ENCODE data around the gene NPHS2.
"Not testable (repeated sequence)": the region's sequence is repeated elsewhere in the genome, so short reads cannot be mapped to it uniquely, and the experiment has no call there.

DNA sequence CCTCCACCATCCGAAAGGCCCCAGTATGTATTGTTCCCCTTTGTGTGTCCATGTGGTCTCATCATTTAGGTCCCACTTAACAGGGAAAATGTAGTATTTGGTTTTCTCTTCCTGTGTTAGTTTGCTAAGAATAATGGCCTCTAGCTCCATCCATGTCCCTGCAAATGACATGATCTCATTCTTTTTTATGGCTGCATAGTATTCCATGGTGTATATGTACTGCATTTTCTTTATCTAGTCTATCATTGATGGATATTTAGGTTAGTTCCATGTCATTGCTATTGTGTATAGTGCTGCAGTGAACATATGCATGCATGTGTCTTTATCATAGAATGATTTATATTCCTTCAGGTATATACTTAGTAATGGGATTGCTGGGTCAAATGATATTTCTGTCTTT is 57.2 kb downstream of the NPHS2 start:
- TF ChIP-seq, protein P1, sequence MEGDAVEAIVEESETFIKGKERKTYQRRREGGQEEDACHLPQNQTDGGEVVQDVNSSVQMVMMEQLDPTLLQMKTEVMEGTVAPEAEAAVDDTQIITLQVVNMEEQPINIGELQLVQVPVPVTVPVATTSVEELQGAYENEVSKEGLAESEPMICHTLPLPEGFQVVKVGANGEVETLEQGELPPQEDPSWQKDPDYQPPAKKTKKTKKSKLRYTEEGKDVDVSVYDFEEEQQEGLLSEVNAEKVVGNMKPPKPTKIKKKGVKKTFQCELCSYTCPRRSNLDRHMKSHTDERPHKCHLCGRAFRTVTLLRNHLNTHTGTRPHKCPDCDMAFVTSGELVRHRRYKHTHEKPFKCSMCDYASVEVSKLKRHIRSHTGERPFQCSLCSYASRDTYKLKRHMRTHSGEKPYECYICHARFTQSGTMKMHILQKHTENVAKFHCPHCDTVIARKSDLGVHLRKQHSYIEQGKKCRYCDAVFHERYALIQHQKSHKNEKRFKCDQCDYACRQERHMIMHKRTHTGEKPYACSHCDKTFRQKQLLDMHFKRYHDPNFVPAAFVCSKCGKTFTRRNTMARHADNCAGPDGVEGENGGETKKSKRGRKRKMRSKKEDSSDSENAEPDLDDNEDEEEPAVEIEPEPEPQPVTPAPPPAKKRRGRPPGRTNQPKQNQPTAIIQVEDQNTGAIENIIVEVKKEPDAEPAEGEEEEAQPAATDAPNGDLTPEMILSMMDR (IDR thresholded peaks at IDR 0.05) = not testable (repeated sequence)
- TF ChIP-seq POLR2AphosphoS5 (IDR thresholded peaks at IDR 0.05; ENCODE audit: low read depth, low read length); SIN3A (IDR thresholded peaks at IDR 0.05; ENCODE audit: borderline replicate concordance, insufficient read depth, low read depth, low read length): not testable (repeated sequence)
- TF ChIP-seq, protein P2, sequence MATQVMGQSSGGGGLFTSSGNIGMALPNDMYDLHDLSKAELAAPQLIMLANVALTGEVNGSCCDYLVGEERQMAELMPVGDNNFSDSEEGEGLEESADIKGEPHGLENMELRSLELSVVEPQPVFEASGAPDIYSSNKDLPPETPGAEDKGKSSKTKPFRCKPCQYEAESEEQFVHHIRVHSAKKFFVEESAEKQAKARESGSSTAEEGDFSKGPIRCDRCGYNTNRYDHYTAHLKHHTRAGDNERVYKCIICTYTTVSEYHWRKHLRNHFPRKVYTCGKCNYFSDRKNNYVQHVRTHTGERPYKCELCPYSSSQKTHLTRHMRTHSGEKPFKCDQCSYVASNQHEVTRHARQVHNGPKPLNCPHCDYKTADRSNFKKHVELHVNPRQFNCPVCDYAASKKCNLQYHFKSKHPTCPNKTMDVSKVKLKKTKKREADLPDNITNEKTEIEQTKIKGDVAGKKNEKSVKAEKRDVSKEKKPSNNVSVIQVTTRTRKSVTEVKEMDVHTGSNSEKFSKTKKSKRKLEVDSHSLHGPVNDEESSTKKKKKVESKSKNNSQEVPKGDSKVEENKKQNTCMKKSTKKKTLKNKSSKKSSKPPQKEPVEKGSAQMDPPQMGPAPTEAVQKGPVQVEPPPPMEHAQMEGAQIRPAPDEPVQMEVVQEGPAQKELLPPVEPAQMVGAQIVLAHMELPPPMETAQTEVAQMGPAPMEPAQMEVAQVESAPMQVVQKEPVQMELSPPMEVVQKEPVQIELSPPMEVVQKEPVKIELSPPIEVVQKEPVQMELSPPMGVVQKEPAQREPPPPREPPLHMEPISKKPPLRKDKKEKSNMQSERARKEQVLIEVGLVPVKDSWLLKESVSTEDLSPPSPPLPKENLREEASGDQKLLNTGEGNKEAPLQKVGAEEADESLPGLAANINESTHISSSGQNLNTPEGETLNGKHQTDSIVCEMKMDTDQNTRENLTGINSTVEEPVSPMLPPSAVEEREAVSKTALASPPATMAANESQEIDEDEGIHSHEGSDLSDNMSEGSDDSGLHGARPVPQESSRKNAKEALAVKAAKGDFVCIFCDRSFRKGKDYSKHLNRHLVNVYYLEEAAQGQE (IDR thresholded peaks at IDR 0.05; ENCODE audit: insufficient read depth in 1 of 2, low read depth in 2 of 2, low read length in 1 of 2) = not testable (repeated sequence)
